Ammon's horn (tissue), 1 donor: Measurements from ENCODE around the gene SLAMF9.

Experiments used
- DNase-seq: peaks from one replicate; pipeline ENCODE4 v3.0.0-alpha.2; 2016; ENCODE audit warnings: low spot score

SLAMF9 gene

DNA sequence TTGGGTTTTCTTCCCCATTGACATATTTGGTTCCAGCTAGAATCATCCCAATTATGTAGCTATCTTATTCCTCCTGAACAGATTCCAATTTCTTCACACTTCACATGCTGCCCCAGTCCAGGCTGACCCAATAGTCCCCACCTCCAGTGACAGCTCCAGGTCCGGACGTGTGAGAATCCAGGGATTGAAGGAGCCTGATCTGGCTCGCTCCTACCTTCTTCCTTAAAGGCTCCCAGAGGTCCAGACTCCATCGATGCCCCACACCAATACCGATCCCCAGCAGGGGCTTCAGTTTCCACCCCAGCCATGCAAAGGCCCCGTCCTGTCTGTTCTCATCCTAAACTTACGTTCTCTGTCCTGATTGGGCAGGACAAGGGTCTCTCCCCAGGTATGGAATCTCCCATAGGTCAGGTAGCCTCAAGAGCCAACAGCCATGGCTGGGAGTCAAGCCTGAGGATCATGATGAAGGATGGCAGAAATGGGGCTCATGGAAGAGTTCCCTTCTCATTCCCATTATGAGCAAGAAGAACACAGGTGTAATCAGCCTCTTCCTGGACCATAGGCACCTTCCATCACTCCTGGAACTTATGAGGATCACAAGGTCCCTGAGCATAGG, 20.4 kb upstream of the SLAMF9 start:
- DNase-seq, result no peak

DNA sequence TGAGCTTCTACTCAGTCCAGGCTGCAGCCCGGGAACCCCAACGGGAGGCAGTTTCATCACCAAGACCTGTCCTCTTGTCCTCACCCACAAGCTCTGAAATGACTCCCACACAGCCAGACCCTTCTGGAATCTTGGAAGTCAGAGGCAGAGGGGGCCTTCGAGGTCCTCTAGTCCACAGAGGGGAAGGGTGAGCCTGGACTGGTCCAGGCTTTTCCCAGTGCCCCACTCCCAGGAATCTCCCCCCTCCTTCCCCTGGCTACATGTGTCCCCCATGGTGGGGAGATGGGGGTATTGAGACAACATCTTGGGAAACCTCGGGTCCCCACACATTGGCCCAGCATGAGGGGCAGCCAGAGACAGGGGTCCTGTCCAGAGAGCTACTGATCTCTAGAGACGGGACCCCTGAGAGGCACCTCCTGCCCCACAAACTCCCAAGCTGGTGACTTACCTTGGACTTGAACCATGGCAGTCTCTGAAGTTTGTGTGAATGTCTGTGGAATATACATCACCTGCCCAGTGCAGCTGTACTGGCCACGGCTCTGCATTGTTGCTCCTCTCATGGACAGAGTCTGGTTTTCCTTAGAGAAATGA, 19.4 kb upstream of the SLAMF9 start:
- no peak for DNase-seq

DNA sequence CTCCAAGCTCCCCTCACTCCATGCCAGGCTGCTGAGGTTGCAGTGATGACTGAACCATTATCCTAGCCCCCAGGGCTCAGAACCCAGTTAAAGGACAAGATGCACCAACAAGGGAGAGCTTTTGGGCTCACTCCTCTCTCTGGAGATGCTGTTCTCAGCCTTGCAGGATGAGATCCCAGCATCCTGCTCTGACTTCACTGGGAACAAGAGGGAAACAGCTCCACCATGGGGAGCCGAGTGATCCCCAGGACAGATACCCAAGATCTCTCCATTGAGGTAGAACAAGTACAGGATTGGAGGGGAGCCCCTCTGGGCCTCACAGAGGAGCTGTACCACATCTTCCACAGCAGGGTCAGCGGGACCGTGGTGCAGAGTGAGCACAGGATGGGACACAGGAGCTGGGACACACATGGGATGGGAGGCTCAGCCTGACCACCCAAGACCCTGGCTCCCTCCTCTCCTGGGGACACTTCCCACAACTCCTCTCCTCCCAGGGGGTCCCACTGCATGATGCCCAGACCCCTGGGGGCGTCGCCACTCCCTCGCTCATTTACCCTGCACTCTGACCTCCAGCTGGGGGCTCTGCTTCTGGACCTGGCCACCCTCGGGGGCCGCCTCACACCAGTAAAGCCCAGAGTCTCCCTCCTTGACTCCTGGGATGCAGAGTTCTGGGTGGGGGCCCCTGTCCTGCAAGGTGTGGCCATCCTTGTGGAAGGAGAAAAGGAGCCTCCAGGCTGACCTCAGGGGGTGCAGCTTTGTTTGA, 18.6 kb upstream of the SLAMF9 start:
- no peak for DNase-seq

DNA sequence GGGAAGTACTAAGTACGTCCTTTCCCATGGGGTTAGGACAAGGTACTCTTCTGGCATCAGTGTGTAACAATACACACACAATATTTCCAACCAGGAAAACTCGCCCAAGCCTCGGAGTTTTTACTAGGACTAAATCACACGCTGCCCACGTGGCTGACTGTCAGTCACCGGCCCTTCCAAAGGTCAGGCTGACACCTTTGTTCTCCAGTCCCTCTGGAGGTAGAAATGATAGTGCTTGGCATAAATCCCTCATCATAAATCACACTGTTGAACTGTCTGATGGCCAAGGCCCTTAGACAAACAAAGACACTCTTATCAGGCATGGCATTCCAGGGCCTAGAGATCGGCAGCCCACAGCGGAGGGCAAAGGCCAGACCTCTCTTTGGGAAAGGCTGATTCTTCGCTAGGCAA, 16.9 kb upstream of the SLAMF9 start:
- no peak for DNase-seq

DNA sequence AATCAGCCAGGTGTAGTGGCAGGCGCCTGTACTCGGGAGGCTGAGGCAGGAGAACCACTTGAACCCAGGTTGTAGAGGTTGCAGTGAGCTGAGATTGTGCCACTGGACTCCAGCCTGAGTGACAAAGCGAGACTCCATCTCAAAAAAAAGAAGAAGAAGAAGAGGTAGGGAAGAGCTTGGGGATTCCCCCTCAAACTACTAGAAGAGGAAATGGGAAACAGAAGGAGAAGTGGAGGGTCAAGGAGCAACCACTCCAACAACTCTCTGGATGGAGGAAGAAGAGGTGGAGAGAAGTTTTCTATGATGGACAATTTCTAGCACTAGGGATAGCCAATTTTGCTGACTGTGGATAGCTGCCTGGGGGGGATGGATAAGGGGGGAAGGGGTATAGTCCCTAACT, 14.9 kb upstream of the SLAMF9 start:
- DNase-seq, result no peak

DNA sequence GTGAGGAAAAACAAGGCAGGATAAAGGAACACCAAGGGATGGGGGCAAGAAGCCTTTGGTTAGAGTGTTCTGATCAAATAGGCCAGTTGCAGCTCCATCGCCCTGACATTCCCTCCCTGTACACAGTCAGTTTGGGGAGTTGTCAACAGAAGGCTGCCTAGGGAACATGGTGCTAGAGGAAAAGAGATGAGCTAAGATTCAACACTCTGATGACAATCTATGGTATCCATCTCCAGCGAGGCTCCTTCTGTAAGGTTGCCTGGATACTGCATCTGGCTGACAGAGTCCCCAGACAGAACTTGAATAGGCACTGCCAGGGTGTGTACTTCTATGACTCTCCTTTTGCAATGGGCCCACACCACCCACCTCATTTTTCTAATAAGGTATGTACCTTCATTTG, 11.2 kb upstream of the SLAMF9 start:
- no peak for DNase-seq

DNA sequence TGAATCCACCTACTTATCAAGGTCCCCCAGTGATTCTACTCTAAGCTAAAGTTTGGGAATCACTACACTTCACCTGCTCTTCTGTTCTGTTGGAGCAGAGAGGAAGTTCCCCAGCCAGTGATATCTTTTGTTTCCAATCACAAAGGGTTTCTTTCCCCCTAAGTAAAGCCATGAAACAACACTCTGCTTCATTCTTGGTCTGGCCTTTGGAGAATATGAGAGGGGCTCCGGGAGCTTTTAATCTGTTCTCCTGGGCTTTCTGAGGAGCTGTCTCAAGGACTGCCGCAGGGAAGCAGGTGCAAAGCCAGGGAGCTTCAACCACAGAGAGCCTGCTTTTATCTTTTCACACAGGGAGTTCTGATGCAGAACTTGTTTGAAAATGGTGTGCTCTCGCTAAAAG, 10.1 kb upstream of the SLAMF9 start:
- DNase-seq, result no peak

DNA sequence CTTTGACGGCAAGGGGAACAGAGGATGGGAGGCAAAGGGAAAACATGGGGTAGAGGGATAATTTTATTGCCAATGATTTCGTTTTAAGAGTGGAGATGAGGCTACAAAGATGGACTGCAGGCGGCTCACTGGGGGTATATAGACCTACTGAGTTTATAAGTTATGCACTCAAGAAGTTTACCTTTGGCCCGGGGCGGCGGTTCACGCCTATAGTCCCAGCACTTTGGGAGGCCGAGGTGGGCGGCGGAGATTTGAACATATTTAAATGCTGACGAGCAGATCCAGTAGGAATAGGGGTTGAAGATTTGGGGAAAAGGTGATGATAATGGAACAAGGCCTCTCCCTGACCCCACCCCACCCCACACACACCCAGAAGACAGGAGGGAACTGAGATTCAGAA, 8.1 kb upstream of the SLAMF9 start:
- DNase-seq, result no peak

DNA sequence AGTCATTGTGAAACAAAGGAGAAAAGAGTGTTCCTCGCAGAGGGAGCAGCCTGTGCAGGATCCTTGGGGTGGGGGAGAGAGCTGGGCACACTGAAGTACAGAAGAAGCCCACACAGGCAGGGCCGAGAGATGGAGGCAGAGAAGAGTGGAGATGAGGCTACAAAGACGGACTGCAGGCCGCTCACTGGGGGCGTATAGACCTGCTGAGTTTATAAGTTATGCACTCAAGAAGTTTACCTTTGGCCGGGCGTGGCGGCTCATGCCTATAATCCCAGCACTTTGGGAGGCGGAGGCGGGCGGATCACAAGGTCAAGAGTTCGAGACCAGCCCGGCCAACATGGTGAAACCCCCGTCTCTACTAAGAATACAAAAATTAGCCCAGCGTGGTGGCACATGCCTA, 7.6 kb upstream of the SLAMF9 start:
- no peak for DNase-seq

DNA sequence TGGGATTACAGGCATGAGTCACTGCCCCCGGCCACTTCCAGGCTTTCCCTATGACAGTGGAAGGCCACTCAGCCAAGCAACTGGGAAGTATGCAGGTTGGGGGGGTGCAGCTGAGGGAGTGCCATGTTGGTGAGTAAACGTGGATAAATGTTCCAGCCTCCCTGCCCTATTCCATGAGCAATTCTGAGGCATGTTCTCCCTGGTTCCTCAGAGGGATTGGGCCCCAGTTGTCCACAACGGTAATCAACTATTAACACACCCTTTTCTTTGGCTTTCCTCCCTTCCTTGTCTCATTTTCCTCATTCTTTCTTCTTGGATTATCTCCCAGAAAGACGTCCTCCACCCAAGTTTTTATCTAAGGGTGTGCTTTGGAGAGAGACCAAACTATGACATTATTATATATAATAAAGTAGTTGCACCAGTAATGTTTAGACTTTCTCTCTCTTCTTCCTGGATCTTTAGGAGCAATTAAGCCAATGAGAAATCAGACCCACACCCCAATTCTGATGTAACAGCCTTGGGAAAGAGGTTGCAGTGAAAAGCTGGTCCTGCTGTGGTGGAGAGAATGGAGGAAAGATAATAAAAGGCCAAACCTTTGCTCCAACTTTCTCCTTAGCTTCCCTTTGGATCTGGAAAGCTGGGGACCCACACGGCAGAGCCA, 6.8 kb upstream of the SLAMF9 start:
- no peak for DNase-seq

DNA sequence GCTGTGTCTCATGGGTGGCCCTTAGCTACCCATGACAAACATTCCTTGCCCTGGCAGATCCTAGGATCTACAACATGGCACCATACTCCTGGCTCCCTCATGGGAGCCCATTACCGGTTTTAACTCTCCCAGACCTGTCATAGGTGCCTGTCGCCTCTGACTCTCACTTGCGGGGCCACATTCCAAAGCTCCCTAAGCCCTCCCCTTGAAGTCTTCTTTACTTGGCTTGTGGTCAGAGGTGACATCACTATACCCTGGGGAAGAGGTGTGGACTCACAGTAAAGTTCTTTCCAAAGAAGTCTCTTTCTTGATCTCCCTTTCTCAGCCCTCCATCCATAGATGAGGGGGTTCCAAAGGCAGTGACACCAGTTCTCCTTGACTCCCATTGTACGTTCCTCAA, 5.4 kb upstream of the SLAMF9 start:
- no peak for DNase-seq

DNA sequence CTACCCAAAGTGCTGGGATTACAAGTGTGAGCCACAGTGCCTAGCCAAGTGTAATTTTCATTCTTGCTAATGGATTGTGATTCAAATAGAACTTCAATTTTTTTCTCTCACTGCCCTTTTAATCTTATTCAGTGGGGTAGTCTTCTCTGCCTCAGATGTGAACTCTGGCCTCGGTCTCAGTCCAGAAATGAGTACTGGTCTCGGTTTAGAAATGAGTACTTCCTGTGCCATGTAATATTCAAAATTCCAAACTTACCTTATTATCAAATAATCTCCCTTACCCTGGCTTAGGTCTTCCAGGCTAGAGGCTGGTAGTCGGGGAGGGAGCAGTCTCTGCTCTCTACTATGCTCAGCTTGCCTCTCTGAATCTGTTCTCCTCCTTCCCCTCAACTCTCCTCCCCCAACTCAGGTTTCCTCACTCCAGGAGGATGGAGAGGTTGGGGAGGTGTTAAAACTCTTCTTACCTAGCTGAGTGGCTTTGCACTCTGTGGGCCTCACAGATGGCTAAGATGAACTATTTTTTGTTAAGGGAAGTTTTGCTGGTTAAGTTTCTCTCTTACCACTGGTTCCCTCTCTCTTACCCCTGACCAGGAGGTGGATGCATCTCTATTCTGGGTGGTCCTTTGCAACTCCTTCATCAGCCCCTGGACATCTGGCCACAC, 4.8 kb upstream of the SLAMF9 start:
- no peak for DNase-seq

DNA sequence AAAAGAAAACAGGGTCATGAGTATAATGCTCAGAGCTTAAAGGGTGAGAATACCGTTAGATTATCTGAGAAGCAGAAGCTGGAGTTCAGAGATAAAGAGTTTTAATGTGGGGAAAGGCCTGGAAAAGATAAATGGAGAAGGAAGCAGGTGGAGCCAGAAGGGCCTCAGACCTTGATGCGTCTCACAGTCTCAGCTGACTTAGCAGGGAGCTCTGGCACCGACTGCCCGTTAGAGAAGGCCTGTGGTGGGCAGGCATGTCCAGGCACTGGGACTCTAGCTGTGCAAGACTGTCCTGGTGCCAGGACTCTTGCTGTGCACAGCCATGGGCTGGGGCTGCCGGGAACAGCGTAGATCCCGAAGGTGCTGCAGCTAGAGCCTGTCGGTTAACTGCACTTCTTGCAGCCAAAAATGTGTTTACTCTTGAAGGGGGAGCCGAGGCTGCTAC, 3.8 kb upstream of the SLAMF9 start:
- DNase-seq, result no peak

DNA sequence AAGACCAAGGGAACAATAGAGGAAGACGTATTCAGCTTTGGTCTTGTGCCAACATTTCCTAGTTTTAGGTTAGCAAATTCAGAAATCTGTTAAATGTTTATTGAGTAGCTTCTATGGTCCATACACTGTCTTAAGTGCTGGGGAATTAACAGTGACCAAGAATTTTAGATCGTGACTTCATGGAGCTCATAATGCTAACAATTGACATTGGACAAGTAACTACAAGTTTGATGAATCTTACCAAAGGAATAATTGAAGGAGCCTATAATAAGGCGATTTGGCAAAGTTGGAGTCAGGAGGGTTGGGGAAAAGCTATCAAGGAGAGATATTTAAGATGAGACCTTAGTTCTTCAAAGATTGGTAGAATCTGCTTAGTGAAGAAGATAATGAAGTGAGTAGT, 1.4 kb upstream of the SLAMF9 start:
- DNase-seq, result no peak

DNA sequence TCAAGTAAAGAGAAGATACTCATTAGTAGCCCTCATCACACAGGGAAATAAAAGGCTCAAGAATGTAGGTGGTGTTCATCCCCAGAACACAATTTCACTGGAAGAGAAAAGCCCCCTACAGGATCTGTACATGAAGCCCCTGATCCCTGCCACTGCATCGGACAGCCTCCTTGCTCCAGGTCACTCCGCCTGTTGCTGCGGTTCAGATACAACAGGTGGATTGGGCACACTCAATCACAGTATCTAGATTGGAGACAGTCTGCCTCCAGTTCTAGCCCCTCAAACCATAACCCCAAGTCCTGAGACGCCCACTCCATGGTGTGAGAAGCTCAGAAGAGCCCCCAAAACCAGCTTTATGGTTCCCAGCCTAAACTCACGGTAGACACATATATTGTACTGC, 1.1 kb downstream of the SLAMF9 start:
- no peak for DNase-seq

DNA sequence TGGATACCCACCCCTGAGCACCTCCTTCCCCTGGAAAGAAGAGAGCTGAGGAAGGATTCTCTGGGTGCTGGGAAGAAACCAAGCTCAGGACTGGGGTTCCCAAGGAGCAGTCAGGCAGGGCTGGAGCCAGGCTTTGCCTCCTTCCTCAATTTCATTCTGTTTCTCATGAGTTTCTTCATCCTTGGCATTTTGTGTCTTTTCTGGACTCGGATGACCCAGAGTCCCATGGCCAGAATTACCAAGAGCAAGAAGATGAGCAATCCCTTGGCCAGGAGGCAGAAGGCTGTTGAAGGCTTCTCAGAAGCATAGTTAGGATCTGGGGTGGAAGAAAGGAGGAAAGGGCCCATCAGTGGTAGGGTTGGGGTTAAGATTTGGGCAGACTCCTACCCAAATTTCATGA, 2.5 kb downstream of the SLAMF9 start:
- no peak for DNase-seq

DNA sequence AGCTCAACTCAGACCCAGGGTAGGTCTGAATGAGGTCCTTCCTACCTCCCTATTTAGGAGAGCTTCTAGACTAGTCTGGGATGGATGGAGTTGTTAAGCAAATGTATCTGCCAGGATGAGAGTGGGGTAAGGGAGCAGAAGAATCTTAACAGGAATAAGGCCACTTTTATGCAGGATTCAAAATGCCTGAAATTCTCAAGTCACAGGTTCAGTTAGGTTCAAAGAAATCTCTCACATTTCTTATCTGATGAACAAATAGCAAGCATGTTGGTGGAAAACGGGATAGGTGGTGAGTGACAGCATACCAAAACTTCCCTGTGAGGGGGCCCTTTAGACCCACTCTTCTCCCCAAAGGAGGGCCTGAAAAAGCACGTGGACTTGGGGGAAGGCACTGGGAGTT, 3.0 kb downstream of the SLAMF9 start:
- no peak for DNase-seq

DNA sequence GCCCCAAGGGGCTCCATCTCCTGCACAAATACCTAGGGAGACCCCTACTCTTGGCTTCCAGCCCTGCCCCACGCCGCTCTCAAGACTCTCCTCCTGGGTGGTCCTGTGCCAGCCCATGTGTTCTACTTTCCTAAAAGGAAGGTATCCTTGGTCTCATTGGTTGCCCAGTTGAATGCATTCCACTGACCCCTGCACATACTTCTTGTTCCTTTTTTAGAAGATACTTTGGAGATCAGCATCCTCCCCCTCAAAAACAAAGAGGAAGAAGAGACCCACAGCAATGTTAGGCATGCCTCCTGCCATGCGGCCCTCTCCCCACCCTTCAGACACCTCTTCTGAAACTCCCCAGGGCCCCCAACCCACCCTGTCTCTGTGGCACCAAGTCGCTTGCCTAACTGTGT, 4.1 kb downstream of the SLAMF9 start:
- no peak for DNase-seq

DNA sequence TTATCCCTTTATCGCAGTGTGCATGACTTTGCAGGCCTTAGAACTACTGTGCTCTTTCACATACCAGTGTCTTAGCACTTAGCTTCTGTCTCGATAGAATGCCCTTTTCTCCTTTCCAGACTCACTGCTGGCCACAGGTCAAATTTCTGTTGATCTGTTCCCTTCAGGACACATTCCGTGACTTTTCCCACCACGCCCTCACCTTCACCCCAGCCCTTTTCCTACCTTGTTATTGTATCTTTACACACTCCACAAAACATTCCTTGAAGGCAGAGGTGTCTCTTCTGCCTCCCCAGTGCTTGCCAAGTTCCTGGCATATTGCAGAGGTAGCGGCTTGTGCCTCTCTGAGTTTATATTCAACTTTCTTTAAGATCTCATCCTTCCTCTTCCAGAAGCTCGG, 4.9 kb downstream of the SLAMF9 start:
- no peak for DNase-seq

DNA sequence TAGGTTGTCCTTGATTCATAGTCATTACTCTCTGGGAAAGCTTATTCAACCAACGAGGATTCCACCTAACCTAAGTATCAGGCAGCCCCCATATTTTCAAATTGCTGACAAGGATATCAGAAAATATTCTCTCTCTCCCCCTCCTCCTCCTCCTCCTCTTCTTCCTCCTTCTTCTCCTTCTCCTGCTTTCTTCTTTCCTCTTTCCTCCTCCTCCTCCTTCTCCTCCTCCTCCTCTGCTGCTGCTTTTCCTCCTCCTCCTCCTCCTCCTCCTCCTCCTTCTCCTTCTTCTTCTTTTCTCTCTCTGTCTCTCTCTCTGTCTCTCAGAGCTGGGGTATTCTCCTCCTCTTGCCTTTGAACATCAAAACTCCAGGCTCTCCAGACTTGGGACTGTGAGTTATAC, 6.1 kb downstream of the SLAMF9 start:
- DNase-seq, result no peak

DNA sequence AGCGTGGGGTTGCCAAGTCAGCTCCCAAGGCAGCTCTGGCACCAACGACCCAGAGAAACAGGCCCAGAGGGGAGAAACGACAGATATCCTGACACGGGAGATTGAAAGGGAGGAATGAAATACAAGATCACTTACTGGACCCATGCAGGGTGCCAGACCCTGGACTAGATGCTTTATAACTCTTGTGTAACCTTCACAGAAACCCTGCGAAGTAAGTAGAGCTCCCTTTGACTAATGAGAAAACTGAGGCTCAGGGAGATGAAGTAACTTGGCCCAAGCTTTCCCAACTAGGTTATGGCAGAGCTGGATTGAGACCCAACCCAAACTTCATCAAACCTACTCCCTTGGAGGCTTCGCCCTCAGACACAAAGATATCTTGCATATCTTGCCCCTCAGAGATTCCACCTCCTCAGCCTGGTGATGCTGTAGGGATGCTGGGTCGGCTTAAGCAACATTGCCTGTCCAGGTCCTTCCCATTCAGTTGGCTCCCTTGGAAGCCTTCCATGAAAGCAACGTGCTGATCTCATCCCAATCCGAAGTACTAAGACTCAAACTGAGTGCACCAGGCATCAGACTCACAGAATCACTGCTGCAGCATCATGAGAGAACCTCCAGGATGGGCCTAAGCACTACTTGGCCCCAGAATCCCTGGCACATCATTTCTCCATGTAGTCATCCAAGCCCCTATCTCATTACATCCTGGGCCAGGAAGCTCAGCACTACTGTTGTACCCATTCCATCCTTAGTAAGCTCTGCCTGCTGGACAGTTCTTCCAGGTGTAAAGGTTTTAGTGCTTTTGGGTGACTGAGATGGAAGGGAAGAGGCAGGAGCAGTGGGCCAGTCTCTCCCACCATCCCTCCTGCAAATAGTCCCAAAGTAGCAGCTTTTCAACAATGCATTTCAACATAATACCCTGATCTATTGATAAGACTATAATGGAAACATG, 7.5 kb downstream of the SLAMF9 start:
- DNase-seq, result no peak
